BLaER1 (cell line): ENCODE measurements around the gene UGCG.
"Not testable (repeated sequence)": the region's sequence is repeated elsewhere in the genome, so short reads cannot be mapped to it uniquely, and the experiment has no call there.

Experiments
- H3K27ac ChIP-seq: shearing (Covaris generic); formaldehyde crosslinking; 2 replicates; pipeline ENCODE4 v1.8.1; 2022
- H3K27me3 ChIP-seq: shearing (Covaris generic); formaldehyde crosslinking; 2 replicates; pipeline ENCODE4 v1.8.1; 2022
- H3K36me3 ChIP-seq: shearing (Covaris generic); formaldehyde crosslinking; 2 replicates; pipeline ENCODE4 v1.8.1; 2022
- H3K4me1 ChIP-seq: shearing (Covaris generic); formaldehyde crosslinking; 2 replicates; pipeline ENCODE4 v1.8.1; 2022
- H3K4me2 ChIP-seq: shearing (Covaris generic); formaldehyde crosslinking; 2 replicates; pipeline ENCODE4 v1.8.1; 2022
- H3K4me3 ChIP-seq: shearing (Covaris generic); formaldehyde crosslinking; 2 replicates; pipeline ENCODE4 v1.8.1; 2022
- H3K9ac ChIP-seq: shearing (Covaris generic); formaldehyde crosslinking; 2 replicates; pipeline ENCODE4 v1.8.1; 2022
- H3K9me3 ChIP-seq: shearing (Covaris generic); formaldehyde crosslinking; 2 replicates; pipeline ENCODE4 v1.8.1; 2022
- H4K20me1 ChIP-seq: shearing (Covaris generic); formaldehyde crosslinking; 2 replicates; pipeline ENCODE4 v1.8.1; 2022
- Cebpa-rat ChIP-seq: shearing (Covaris generic); IDR thresholded peaks from 2 replicates; pipeline ENCODE4 v1.8.1; 2022

The UGCG gene

GRCh38 chr9:111900858-111901612 lies 4.4 kb downstream of the UGCG start:
- no peak overlapping the region for H3K4me2 ChIP-seq
- H3K4me1 ChIP-seq, result peaks cover 24% of the 10 kb centered on the region
- no peaks in the 10 kb centered on the region for H3K9me3 ChIP-seq
- TF ChIP-seq Cebpa-rat, result no peak
- no peaks in the 10 kb centered on the region for H3K27me3 ChIP-seq
- no peak overlapping the region for H3K4me3 ChIP-seq
- H3K27ac ChIP-seq, result no peak overlapping the region
- no peak overlapping the region for H3K9ac ChIP-seq
- peaks cover 12% of the 10 kb centered on the region; the same call in 1 of the 2 replicates for H3K36me3 ChIP-seq
- H4K20me1 ChIP-seq, result peaks cover 90% of the 10 kb centered on the region

- Histone ChIP-seq H3K4me1 (peaks cover 23% of the 10 kb centered on the region), H3K9me3 (0 out of 2 replicates have a peak, but pooled peaks cover 5% of the 10 kb centered on the region), H3K36me3 (peaks cover 25% of the 10 kb centered on the region), H3K27ac (no peak overlapping the region), H3K27me3 (no peaks in the 10 kb centered on the region), H3K4me3 (no peak overlapping the region), H3K9ac (no peak overlapping the region), H3K4me2 (no peak overlapping the region), H4K20me1 (peaks cover 99% of the 10 kb centered on the region)
- TF ChIP-seq Cebpa-rat, result no peak
These were observed 6.0 kb downstream of the UGCG start for GRCh38 chr9:111902391-111903139.

- H4K20me1 ChIP-seq, result peaks cover 99% of the 10 kb centered on the region
- H3K9me3 ChIP-seq, H3K4me2 ChIP-seq: not testable (repeated sequence)
These were observed 6.9 kb downstream of the UGCG start for GRCh38 chr9:111903535-111903934.

GRCh38 chr9:111904026-111904425 lies 7.4 kb downstream of the UGCG start:
- Histone ChIP-seq H3K27me3 (no peaks in the 10 kb centered on the region), H3K9ac (no peak overlapping the region), H3K36me3 (peaks cover 25% of the 10 kb centered on the region), H3K4me2 (no peak overlapping the region), H3K4me1 (peaks cover 11% of the 10 kb centered on the region), H3K9me3 (0 out of 2 replicates have a peak, but pooled peaks cover 5% of the 10 kb centered on the region), H3K4me3 (no peak overlapping the region), H4K20me1 (peaks cover 99% of the 10 kb centered on the region), H3K27ac (no peak overlapping the region)
- TF ChIP-seq Cebpa-rat, result no peak

More at GRCh38 chr9:111903535-111903934, 6.9 kb downstream of the UGCG start:
- not testable (repeated sequence) for H3K9ac ChIP-seq, H3K27ac ChIP-seq, H3K4me3 ChIP-seq, H3K27me3 ChIP-seq
- Histone ChIP-seq H3K36me3 (peaks cover 25% of the 10 kb centered on the region), H3K4me1 (peaks cover 16% of the 10 kb centered on the region)

GRCh38 chr9:111904891-111905291 lies 8.3 kb downstream of the UGCG start:
- H3K4me1 ChIP-seq, result peaks cover 7% of the 10 kb centered on the region; the same call in 1 of the 2 replicates
- no peak for TF ChIP-seq Cebpa-rat
- H4K20me1 ChIP-seq, result peaks cover 99% of the 10 kb centered on the region
- H3K27ac ChIP-seq, result no peak overlapping the region
- H3K9ac ChIP-seq, result no peak overlapping the region
- H3K4me2 ChIP-seq, result no peak overlapping the region
- 0 out of 2 replicates have a peak, but pooled peaks cover 5% of the 10 kb centered on the region for H3K9me3 ChIP-seq
- no peak overlapping the region for H3K4me3 ChIP-seq
- H3K36me3 ChIP-seq, result peaks cover 25% of the 10 kb centered on the region
- H3K27me3 ChIP-seq, result no peaks in the 10 kb centered on the region

GRCh38 chr9:111907147-111907546 lies 10.5 kb downstream of the UGCG start:
- H3K9ac ChIP-seq, result no peak overlapping the region
- H3K36me3 ChIP-seq, result peaks cover 24% of the 10 kb centered on the region
- no peak overlapping the region for H3K4me3 ChIP-seq
- H3K4me2 ChIP-seq, result no peak overlapping the region
- 0 out of 2 replicates have a peak, but pooled peaks cover 5% of the 10 kb centered on the region for H3K9me3 ChIP-seq
- TF ChIP-seq Cebpa-rat, result no peak
- H3K27me3 ChIP-seq, result no peaks in the 10 kb centered on the region
- peaks cover 8% of the 10 kb centered on the region; the same call in 1 of the 2 replicates for H3K4me1 ChIP-seq
- H4K20me1 ChIP-seq, result peaks cover 96% of the 10 kb centered on the region
- no peak overlapping the region for H3K27ac ChIP-seq

- TF ChIP-seq Cebpa-rat, result no peak
- H3K36me3 ChIP-seq, result peaks cover 19% of the 10 kb centered on the region; the same call in 1 of the 2 replicates
- no peaks in the 10 kb centered on the region for H3K27me3 ChIP-seq
- H3K9ac ChIP-seq, result no peak overlapping the region
- H3K4me2 ChIP-seq, result no peak overlapping the region
- no peak overlapping the region for H3K4me3 ChIP-seq
- H3K27ac ChIP-seq, result no peak overlapping the region
- H4K20me1 ChIP-seq, result peaks cover 95% of the 10 kb centered on the region
- peaks cover 8% of the 10 kb centered on the region; the same call in 1 of the 2 replicates for H3K4me1 ChIP-seq
- H3K9me3 ChIP-seq, result 0 out of 2 replicates have a peak, but pooled peaks cover 5% of the 10 kb centered on the region
These were observed 12.8 kb downstream of the UGCG start for GRCh38 chr9:111909444-111909843.

GRCh38 chr9:111910428-111910827 lies 13.8 kb downstream of the UGCG start:
- peaks cover 8% of the 10 kb centered on the region; the same call in 1 of the 2 replicates for H3K4me1 ChIP-seq
- H3K27me3 ChIP-seq, result no peaks in the 10 kb centered on the region
- H3K27ac ChIP-seq, result no peak overlapping the region
- H3K36me3 ChIP-seq, result peaks cover 19% of the 10 kb centered on the region; the same call in 1 of the 2 replicates
- TF ChIP-seq Cebpa-rat, result no peak
- H3K9ac ChIP-seq, result no peak overlapping the region
- no peak overlapping the region for H3K4me3 ChIP-seq
- H4K20me1 ChIP-seq, result peaks cover 91% of the 10 kb centered on the region
- 0 out of 2 replicates have a peak, but pooled peaks cover 5% of the 10 kb centered on the region for H3K9me3 ChIP-seq
- no peak overlapping the region for H3K4me2 ChIP-seq

GRCh38 chr9:111913159-111913558 lies 16.5 kb downstream of the UGCG start:
- peaks cover 65% of the 10 kb centered on the region for H4K20me1 ChIP-seq

More at GRCh38 chr9:111913159-111913558, 16.5 kb downstream of the UGCG start:
- Histone ChIP-seq H3K4me2 (no peak overlapping the region), H3K9me3 (0 out of 2 replicates have a peak, but pooled peaks cover 4% of the 10 kb centered on the region), H3K4me3 (no peak overlapping the region), H3K27ac (no peak overlapping the region), H3K36me3 (peaks cover 24% of the 10 kb centered on the region), H3K27me3 (no peaks in the 10 kb centered on the region), H3K9ac (no peak overlapping the region), H3K4me1 (peaks cover 8% of the 10 kb centered on the region; the same call in 1 of the 2 replicates)
- no peak for TF ChIP-seq Cebpa-rat
